ENCODE results near the gene SPOCD1. TPM values are rescaled to one million over a fixed set of nuclear protein-coding genes. Genes with fewer than 3 reads are reported as not detected.

Gene SPOCD1
- total RNA-seq, 2 donors from 2014 or later, result 0.43 TPM; not detected in 1

GRCh38 chr1:31781138-31781755 is 34.6 kb downstream of the SPOCD1 start:
- DNase-seq (ENCODE audit: low spot score), result no peak
- Histone ChIP-seq H3K27ac (no peak overlapping the region), H3K4me3 (no peak overlapping the region), H3K4me1 (peaks cover 0 to 20% of the 10 kb centered on the region in 2 donors), H3K9me3 (no peaks in the 10 kb centered on the region), H3K27me3 (no peaks in the 10 kb centered on the region), H3K36me3 (no peaks in the 10 kb centered on the region)
- TF ChIP-seq CTCF (IDR thresholded peaks at IDR 0.05), result no peak

- H3K27me3 ChIP-seq, result no peaks in the 10 kb centered on the region
- H3K4me3 ChIP-seq, result no peak overlapping the region
- DNase-seq (ENCODE audit: low spot score), result no peak
- H3K4me1 ChIP-seq, result peaks cover 0 to 20% of the 10 kb centered on the region in 2 donors
- no peak for TF ChIP-seq CTCF (IDR thresholded peaks at IDR 0.05)
- H3K27ac ChIP-seq, result no peak overlapping the region
- no peaks in the 10 kb centered on the region for H3K9me3 ChIP-seq
- H3K36me3 ChIP-seq, result no peaks in the 10 kb centered on the region
Observed at GRCh38 chr1:31780632-31781031, 35.2 kb downstream of the SPOCD1 start.

GRCh38 chr1:31779687-31780086 is 36.1 kb downstream of the SPOCD1 start:
- Histone ChIP-seq H3K4me1 (peaks cover 0 to 20% of the 10 kb centered on the region in 2 donors), H3K27me3 (no peaks in the 10 kb centered on the region), H3K9me3 (no peaks in the 10 kb centered on the region), H3K4me3 (no peak overlapping the region), H3K36me3 (no peaks in the 10 kb centered on the region), H3K27ac (no peak overlapping the region)
- no peak for DNase-seq (ENCODE audit: low spot score)
- TF ChIP-seq CTCF (IDR thresholded peaks at IDR 0.05), result no peak

GRCh38 chr1:31778763-31779488 is 36.9 kb downstream of the SPOCD1 start:
- Histone ChIP-seq H3K27ac (no peak overlapping the region), H3K4me3 (no peak overlapping the region), H3K36me3 (no peaks in the 10 kb centered on the region), H3K4me1 (peaks cover 0 to 20% of the 10 kb centered on the region in 2 donors), H3K9me3 (no peaks in the 10 kb centered on the region), H3K27me3 (peaks cover 0 to 1% of the 10 kb centered on the region in 2 donors)
- no peak for TF ChIP-seq CTCF (IDR thresholded peaks at IDR 0.05)
- no peak for DNase-seq (ENCODE audit: low spot score)

- TF ChIP-seq CTCF (IDR thresholded peaks at IDR 0.05), result no peak
Observed at GRCh38 chr1:31776516-31776915, 39.3 kb downstream of the SPOCD1 start.

More at GRCh38 chr1:31776516-31776915, 39.3 kb downstream of the SPOCD1 start:
- Histone ChIP-seq H3K27ac (no peak overlapping the region), H3K4me3 (no peak overlapping the region), H3K9me3 (no peaks in the 10 kb centered on the region), H3K27me3 (peaks cover 6 to 10% of the 10 kb centered on the region in 2 donors), H3K4me1 (peaks cover 0 to 21% of the 10 kb centered on the region in 2 donors), H3K36me3 (no peaks in the 10 kb centered on the region)
- DNase-seq (ENCODE audit: low spot score), result no peak

Data from right atrium auricular region (tissue), 2 donors.